HG02642 (cell line): ENCODE results near the gene PAX7.
"Not testable (repeated sequence)": the region's sequence is repeated elsewhere in the genome, so short reads cannot be mapped to it uniquely, and the experiment has no call there.

Experiments used
- ATAC-seq: cut with Tn5 transposase; IDR thresholded peaks from one replicate; pipeline ENCODE4 v1.9.1; 2021; ENCODE audit warnings: mild to moderate bottlenecking; ENCODE audit not compliant: unreplicated experiment, poor library complexity

The PAX7 gene

DNA sequence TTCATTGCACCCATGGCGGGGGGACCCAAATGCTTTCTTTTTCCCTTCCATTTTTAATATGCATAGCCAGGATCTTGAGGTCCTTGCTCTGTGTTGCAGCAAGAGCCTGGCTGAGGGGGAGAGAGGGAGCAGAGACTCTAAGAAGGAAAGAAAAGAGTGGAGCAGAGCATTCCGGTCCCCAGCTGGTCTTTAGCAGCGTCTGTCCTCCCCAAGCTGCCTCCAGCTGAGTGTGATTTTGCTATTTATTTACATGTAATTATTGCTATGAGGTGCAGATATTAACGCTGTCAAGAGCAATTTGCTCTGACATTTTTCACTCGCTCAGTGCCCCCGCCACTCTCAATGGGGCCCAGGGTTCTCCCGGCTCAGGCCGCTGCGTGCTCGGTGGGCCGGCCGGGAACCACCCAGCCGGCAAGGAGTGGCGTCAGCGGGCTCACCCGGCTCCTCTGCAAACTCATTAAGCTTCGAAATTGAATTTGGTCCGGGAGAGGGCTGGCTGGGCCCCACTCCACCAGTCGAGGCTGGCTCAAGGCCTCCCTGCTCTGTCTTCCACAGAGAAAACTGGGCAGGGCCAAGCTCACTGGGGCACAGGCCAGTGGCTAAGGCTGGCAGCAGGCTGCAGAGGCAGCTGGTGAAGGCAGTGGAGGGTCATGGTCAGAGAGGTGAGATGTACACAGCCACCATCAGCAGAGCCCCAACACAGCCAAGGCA, 93.2 kb downstream of the PAX7 start:
- ATAC-seq, result no peak

DNA sequence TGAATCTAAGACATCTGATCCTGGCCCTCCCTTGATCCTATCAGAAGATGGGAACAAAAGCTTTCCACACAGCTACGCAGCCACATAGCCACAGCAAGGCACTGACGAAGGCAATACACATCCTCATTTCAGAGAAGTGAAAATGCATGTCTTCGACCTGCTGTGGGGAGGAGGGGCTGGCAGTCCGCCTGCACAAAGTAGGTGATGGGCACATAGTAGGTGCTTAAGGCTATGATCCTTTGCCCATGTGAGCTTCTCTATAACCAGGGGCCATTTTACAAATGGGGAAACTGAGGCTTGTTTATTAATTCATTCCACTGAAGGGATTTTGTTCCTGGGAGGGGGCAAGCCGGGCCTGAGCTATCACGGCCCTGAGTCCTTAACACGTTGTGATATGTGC, 94.2 kb downstream of the PAX7 start:
- no peak for ATAC-seq

DNA sequence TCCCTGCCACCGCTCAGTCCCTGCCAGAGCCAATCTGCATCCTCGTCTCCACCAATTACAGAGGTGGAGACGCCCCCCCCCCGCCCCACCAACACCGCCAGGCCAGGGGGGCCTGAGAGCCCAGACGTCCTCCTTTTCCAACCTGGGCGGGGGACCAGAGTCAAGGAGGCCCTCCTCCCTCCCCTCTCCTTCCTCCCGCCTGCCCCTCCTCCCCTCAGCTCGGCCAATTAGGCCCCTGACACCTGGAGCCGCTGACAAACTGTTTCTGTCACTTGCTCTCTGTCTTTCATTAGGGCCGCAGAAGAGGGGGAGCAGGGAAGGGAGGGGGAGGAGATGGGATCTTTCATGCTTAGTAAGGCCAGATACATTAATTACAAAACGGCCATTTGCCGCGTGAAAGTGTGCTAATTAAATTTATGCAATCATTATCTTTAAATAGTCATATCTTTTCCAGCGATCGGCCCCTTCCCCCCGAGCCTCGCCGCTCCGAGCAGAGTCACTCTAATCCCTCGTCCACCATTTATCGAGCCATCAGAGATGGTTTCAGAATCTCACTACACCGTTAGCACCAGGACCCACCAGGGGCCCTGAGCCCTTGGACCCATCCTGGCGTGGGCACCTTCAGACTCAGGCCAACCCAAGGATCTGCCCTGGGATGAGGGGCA, 94.7 kb downstream of the PAX7 start:
- no peak for ATAC-seq

DNA sequence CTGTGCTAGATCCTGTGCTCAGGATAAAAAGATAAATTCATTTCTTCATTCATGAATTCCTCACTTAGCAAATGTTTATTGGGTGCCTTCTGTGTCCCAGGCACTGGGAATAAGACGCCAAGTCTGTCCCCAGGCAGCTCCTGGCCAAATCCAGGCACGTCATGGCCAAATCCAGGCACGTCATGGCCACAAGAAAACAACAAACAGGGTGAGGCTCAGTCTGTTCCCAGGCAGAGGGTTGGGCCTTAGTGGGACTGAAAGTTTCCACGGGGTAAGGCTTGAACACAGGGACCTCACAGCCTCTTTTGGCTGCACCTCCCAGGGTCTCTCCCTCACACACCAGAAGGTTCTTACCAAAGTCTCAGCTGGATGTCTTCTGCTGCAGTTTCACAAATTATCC, 95.7 kb downstream of the PAX7 start:
- ATAC-seq, result no peak

- ATAC-seq, result no peak
Observed at GRCh38 chr1:18727956-18728355, 97.3 kb downstream of the PAX7 start.

DNA sequence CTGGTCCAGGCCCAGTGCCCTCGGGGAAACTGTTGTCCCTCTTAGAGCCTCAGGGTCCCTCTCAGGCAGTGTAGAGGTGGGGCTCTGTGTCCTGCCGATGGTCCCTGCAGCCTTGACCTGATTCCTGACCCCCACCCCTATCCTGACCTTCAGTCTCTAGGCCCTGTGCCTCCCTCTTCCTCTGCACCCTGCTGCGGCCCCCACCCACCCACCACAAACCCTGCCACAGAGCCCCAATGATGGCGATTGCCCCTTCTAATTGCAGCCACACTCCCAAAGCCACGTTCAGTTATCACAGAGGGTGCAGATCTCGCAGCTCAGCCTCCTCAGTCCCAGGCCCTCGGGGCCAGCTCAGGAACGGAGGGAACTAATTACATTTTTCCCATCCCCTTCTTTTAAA, 99.7 kb downstream of the PAX7 start:
- no peak for ATAC-seq

- ATAC-seq, result no peak
Observed at GRCh38 chr1:18731148-18731547, 100.5 kb downstream of the PAX7 start.

GRCh38 chr1:18731591-18732235, 101.1 kb downstream of the PAX7 start:
- no peak for ATAC-seq

DNA sequence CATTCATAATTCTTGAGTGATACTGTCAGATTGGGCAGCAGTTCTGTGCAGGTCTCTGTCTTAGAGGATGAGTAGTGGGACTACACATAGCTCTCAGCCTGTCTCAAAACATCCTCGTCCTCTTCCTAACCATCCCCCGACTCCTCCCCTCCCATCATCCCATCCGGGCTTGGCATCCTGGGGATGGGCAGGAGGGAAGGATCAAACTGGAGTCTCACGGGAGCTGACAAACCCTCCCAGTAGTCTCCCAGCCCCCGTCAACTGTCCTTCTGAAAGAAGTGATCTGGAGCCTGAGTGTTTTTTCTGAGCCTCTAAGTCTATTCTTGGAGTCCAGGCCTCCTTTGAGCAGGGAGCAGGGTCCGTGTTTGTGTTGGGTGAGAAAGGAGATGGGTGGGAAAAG, 102.0 kb downstream of the PAX7 start:
- ATAC-seq, result no peak

DNA sequence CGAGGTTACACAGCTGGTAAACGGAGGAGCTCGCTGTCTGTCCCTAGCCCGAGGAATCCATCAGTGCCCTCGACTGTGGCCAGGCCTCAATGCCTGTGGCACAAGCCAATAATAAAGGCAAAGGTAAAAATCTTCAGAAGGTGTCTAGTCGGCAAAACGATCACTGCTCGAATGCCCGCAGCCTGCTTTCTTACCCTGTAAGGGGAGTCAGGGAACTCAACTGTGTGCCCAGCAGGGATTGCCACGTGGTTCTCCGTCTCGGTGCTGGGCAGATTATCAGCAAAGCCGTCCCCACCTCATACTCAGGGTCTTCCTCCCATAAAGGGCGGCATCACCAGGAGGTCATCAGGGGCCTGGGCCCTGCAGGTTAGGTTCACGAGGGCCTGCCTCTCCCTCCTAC, 103.4 kb downstream of the PAX7 start:
- no peak for ATAC-seq

DNA sequence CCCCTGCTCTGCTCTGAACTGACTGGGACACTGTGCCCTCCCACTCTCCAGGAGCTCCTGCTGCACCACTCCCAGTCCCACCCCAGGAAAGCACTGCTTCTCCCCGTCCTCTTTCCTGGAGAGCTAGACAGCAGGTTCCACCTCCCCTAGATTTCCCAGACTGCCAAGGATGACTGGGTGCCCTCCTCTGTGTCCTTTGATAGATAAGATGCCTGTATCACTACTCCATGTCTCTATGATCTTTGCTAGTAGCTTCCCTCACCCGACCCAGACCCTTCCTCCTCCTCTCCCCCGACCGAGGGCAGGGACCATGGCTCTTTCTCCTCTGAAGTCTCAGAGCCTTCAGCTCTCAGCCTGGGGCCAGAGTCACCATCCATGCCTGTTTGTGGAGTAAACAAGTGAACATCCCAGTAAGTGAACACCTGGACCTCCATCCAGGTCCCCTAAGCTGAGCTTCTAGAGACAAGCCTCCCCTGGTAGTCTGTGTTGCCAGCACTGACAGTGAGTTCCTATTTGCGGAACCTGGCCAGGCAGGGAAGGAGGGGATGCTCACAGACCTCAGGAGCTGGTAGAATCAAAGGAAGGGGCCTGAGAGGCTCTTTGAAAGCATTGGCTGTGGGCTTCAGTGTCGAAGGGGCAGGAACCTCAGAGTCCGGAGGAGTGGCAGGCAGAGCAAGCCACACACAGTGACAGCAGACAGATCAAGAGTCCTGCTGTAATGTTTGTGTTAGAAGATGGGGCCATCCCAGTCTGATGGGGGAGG, 104.0 kb downstream of the PAX7 start:
- ATAC-seq, result no peak

- no peak for ATAC-seq
Observed at GRCh38 chr1:18735224-18735997, 104.8 kb downstream of the PAX7 start.

DNA sequence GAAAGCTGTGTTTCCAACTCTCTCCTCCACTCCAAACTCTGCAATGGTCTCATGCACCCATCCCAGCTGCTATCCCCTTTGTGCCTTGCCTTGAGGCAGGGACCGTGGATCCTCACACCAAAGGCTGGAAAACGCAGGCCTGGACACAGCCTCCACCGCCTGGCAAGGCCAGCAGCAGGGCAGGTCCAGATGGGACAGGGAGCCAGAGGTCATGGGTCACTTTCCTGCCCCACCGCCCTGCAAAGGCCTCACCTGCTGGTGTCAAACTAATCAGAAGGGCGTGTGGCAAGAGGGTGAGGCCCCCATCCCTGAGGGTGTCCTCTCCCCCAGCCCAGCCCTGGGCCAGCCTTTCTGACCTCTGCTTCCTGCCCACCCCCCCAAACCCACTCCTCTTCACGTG, 106.3 kb downstream of the PAX7 start:
- ATAC-seq, result no peak

GRCh38 chr1:18738126-18738525, 107.5 kb downstream of the PAX7 start:
- ATAC-seq, result no peak

DNA sequence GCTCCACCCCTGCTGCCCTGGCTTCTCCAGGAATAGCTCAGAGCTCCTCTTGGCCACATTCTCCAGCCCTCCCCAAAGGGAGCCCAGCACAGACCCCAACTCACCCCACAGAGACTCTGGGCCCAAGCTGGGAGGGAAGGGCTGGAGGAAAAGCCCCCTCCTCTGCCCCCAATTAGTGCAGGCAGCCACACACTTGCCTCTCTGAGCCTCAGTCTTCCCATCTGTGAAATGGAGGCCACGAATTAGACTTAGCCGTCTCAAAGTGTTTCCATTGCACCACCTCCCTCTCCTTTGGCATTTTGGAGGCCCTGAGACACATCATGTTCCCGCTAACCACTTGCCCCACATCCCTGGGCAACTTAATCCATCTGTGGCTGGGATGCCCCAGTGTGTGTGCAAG, 108.0 kb downstream of the PAX7 start:
- no peak for ATAC-seq

DNA sequence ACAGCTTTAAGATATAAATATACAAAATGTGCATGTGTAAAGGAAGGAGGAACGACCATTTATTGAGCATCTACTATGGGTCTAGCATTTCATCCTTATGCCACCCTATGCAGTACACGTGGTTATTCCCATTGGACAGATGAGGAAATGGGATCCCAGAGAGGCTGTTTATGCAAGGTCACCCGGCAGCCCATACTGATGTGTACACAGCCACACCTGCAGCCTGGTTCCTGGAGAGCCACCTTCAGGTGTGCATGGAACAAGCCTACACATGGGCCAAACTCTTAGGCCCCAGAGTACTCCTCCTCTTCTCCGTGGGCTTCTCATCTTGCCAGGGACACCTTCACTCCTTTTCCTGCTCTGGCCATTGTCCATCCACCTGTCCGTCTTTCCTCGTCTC, 108.8 kb downstream of the PAX7 start:
- no peak for ATAC-seq

DNA sequence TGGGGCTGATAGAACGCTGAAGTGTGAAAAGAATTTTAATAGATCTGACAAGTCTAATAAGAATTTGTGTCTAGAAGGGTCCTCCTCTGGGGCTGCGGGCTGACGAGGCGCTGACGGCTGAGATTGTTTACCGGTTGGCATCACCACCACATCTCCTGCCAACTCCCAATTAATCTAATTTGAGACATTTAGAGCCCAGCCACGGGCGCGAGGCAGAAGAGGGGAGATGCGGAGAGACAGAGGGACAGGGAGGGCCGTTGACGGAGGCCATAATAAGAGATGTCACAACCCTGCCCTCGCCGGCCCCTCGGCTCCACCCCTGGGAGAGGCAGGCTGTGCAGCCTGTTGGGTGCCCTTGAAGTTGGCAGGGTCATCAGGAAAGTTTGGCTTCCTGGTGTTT, 109.3 kb downstream of the PAX7 start:
- no peak for ATAC-seq

DNA sequence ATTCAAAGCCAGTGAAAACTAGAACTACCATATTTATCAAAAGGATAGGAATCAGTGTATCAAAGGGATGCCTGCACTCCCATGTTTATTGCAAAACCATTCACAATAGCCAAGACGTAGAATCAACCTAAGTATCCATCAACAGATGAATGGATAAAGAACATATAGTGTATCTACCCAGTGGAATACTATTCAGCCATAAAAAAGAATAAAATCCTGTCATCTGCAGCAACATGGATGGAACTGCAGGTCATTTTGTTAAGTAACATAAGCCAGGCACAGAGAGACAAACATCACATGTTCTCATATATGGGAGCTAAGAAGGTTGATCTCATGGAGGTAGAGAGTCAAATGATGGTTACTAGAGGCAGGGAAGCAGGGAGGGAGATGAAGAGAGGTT, 110.0 kb downstream of the PAX7 start:
- ATAC-seq, result no peak

- no peak for ATAC-seq
Observed at GRCh38 chr1:18743233-18743632, 112.6 kb downstream of the PAX7 start.

DNA sequence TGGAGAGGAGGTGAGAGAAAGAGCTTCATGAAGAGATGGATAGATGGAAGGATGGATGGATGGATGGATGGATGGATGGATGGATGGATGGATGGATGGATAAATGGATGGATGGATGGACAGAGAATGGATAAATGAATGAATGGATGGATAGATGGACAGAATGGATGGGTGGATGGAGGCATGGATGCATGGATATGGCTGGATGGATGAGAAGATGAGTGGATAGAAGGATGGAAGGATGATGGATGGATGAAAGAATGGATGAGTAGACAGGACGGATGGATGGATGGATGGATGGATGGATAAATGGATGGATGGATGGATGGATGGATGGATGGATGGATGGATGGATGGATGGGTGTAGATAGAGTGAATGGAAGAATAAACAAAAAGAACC, 113.7 kb downstream of the PAX7 start:
- not testable (repeated sequence) for ATAC-seq
